Measurements from ENCODE around the gene TMEM223. TPM values are rescaled to one million over a fixed set of nuclear protein-coding genes. Genes with fewer than 3 reads are reported as not detected.
A peak's percentile ranks its signal among the peaks of the same experiment; 100 is the strongest.
"Not testable (repeated sequence)": the region's sequence is repeated elsewhere in the genome, so short reads cannot be mapped to it uniquely, and the experiment has no call there.

TMEM223 gene
- total RNA-seq, 1 donor from 2014 or later: 14.7 TPM

- peaks cover 15% of the 10 kb centered on the region for H3K4me1 Mint-ChIP-seq (ENCODE audit: low read depth)
- peaks cover 2% of the 10 kb centered on the region for H3K36me3 Mint-ChIP-seq (ENCODE audit: low read depth)
- H3K9me3 Mint-ChIP-seq (ENCODE audit: low read depth): no peaks in the 10 kb centered on the region
- DNase-seq (ENCODE audit: low spot score): no peak
- TF ChIP-seq, protein P1, sequence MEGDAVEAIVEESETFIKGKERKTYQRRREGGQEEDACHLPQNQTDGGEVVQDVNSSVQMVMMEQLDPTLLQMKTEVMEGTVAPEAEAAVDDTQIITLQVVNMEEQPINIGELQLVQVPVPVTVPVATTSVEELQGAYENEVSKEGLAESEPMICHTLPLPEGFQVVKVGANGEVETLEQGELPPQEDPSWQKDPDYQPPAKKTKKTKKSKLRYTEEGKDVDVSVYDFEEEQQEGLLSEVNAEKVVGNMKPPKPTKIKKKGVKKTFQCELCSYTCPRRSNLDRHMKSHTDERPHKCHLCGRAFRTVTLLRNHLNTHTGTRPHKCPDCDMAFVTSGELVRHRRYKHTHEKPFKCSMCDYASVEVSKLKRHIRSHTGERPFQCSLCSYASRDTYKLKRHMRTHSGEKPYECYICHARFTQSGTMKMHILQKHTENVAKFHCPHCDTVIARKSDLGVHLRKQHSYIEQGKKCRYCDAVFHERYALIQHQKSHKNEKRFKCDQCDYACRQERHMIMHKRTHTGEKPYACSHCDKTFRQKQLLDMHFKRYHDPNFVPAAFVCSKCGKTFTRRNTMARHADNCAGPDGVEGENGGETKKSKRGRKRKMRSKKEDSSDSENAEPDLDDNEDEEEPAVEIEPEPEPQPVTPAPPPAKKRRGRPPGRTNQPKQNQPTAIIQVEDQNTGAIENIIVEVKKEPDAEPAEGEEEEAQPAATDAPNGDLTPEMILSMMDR (IDR thresholded peaks at IDR 0.05): no peak
- H3K4me3 Mint-ChIP-seq (ENCODE audit: unreplicated experiment): peak overlapping the region; percentile 15
- H3K27ac Mint-ChIP-seq (ENCODE audit: unreplicated experiment): no peak overlapping the region
- H3K27me3 Mint-ChIP-seq (ENCODE audit: low read depth): no peaks in the 10 kb centered on the region
Observed at GRCh38 chr11:62755086-62755615, 36.7 kb downstream of the TMEM223 start.

DNA sequence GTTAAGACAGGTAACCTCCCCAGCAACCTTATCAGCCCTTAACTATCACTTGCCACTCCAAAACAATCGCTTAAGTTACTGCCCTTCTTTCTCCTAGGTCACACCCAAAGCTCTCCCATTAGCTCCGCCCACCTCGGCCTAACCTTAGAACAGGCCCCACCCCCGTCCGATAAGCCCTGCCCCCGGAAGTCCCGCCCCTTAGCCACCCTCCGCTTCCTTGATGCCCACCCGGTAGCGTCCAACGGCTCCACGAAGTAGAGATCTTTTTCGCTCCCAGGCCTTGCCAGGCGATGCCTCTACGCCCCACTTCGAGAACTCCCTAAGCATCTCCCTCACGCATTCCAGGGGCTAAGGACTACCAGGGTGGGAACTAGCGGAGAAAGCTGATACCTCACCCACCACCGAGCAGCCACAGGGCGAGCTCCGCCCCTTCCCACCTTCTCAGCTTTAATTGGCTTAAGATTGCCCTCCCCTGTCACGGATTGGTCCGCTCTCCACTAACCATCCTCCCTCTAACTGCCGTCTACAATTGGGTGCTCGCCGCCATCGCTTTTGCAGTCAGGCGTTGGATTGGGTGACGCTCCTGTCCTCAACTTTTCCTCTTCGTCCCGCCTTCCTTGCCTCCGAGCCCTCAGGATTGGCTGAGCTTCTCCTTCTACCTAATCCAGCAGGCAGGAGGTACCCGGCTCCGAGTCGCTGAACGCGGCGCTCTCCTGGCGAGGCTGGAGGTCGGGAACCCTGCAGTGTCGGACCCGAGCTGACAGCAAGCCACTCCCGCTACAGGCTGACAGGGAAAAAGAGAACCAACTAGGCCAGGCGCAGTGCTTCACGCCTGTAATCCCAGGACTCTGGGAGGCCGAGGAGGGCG is 37.8 kb downstream of the TMEM223 start, which contains the start of gene ZBTB3:
Gene ZBTB3 (minus strand): TSS at position 425 of the 868 bp plus-strand sequence. CDS start 496 bp downstream, outside the sequence.
- H3K4me3 Mint-ChIP-seq (ENCODE audit: unreplicated experiment): peak within 1 kb of the TSS; percentile 97
- H3K36me3 Mint-ChIP-seq (ENCODE audit: low read depth): peaks cover 4% of the 10 kb centered on the region
- TF ChIP-seq, protein P1 (IDR thresholded peaks at IDR 0.05): no peak
- peak; percentile 98 for DNase-seq (ENCODE audit: low spot score)
- H3K27ac Mint-ChIP-seq (ENCODE audit: unreplicated experiment): peak within 1 kb of the TSS; percentile 99
- H3K4me1 Mint-ChIP-seq (ENCODE audit: low read depth): peaks cover 20% of the 10 kb centered on the region
- H3K27me3 Mint-ChIP-seq (ENCODE audit: low read depth): no peaks in the 10 kb centered on the region
- no peaks in the 10 kb centered on the region for H3K9me3 Mint-ChIP-seq (ENCODE audit: low read depth)

GRCh38 chr11:62752994-62753735 is 38.6 kb downstream of the TMEM223 start:
- peak; percentile 81 for DNase-seq (ENCODE audit: low spot score)
- TF ChIP-seq, protein P1 (IDR thresholded peaks at IDR 0.05): no peak
- peaks cover 5% of the 10 kb centered on the region for H3K36me3 Mint-ChIP-seq (ENCODE audit: low read depth)
- peak overlapping the region; percentile 97 for H3K4me3 Mint-ChIP-seq (ENCODE audit: unreplicated experiment)
- no peaks in the 10 kb centered on the region for H3K9me3 Mint-ChIP-seq (ENCODE audit: low read depth)
- H3K27ac Mint-ChIP-seq (ENCODE audit: unreplicated experiment): peak overlapping the region; percentile 99
- H3K27me3 Mint-ChIP-seq (ENCODE audit: low read depth): no peaks in the 10 kb centered on the region
- peaks cover 26% of the 10 kb centered on the region for H3K4me1 Mint-ChIP-seq (ENCODE audit: low read depth)

DNA sequence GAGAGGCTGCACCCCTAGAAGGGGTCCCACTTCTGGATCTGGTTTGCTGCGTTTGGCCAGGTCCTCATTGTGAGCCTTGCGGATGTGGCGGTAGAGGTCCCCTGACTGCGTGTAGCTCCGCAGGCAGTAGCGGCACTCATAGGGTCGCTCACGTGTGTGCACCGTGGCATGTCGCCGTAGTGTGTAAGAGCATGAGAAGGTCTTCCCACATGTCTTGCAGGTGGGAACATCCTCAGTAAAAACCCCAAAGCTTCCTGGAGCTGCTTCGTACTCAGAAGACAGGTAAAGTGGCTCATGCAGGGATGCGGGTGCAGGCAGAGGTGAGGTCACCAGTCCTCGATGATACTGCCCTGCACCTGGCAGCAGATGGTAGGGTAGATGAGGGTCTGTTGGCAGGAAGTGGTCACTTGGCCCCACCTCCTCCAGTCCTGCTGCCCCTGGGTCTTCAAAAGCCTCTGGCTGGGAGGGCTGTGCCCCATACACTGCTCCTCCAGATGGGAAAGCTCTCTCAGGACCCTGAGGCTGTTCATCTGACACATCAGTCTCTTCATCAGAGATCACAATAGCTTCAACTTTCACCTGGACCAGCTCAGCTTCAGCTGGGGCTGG is 39.5 kb downstream of the TMEM223 start:
- peaks cover 5% of the 10 kb centered on the region for H3K36me3 Mint-ChIP-seq (ENCODE audit: low read depth)
- TF ChIP-seq, protein P1 (IDR thresholded peaks at IDR 0.05): no peak
- peaks cover 31% of the 10 kb centered on the region for H3K4me1 Mint-ChIP-seq (ENCODE audit: low read depth)
- no peaks in the 10 kb centered on the region for H3K27me3 Mint-ChIP-seq (ENCODE audit: low read depth)
- peak; percentile 69 for DNase-seq (ENCODE audit: low spot score)
- no peak overlapping the region for H3K27ac Mint-ChIP-seq (ENCODE audit: unreplicated experiment)
- no peak overlapping the region for H3K4me3 Mint-ChIP-seq (ENCODE audit: unreplicated experiment)
- no peaks in the 10 kb centered on the region for H3K9me3 Mint-ChIP-seq (ENCODE audit: low read depth)

- H3K4me3 Mint-ChIP-seq (ENCODE audit: unreplicated experiment); H3K9me3 Mint-ChIP-seq (ENCODE audit: low read depth): not testable (repeated sequence)
Observed at GRCh38 chr11:62749931-62750330, 41.9 kb downstream of the TMEM223 start.

More at GRCh38 chr11:62749931-62750330, 41.9 kb downstream of the TMEM223 start:
- not testable (repeated sequence) for H3K36me3 Mint-ChIP-seq (ENCODE audit: low read depth); H3K27ac Mint-ChIP-seq (ENCODE audit: unreplicated experiment); DNase-seq (ENCODE audit: low spot score); H3K27me3 Mint-ChIP-seq (ENCODE audit: low read depth)
- peaks cover 31% of the 10 kb centered on the region for H3K4me1 Mint-ChIP-seq (ENCODE audit: low read depth)
